CD1c-positive myeloid dendritic cell (primary cell): ENCODE results near the gene CACNA2D4.

ENCODE experiments used
- DNase-seq: peaks from one replicate; pipeline ENCODE4 v3.0.0-alpha.2; 2016; ENCODE audit errors: extremely low spot score

The CACNA2D4 gene

DNA sequence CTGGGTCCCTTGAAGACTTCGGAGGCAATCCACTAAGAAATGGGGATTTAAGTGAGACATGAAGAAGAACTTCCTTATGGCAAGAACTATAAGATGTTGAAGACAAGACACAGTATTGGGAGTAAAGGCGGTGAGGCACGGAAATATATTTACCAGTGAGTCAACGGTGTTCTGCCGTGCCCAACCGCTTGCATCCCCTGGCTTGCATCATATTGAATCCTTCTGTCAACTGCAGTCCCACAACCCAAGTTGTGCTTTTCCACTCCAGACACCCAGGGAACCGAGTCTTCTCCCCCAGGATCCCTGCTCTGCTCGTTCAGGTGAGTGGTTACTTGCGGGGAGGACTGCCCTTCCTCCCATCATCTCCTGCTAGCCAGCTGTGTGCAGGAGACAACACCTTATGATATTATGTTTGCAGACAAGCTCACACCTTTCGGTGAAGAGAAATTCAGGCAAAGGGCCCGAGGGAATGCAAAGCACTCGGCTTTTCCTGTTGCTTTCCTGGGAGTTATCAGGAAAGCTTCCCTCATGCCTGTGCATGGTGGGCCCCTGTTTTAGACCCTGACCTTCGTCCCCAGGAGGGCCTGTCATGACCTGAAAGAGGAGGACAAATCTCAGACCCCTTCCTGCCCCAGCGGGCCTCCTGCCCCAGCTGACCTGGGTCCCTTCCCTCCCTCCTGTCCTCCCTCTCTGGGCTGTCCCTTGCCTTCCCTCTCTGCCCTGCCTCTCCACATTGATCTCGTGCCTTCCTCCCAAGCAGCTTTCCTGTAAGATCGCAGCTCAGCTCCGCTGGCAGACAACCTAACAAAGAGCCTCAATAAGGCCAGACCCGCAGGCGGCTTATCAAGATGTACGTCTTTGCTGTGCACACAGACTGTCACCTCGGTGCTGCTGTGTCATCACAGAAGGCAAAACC lies 102.4 kb downstream of the CACNA2D4 start:
- no peak for DNase-seq

DNA sequence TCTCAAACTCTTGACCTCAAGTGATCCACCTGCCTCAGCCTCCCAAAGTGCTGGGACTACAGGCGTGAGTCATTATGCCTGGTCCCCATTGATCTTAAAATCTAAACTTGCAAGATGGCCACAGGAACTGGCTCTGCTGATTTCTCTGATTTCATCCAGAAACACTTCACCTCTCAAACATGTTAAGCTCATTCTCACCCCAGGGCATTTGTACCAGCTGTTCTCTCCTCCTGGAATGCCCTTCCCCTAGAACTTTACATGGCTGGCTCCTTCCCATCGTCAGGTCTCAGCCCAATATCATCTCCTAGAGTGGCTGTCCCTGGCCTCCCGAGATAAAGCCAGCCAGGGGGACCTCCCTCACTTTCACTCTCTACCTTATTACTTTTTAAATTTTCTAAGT lies 103.3 kb downstream of the CACNA2D4 start:
- no peak for DNase-seq

DNA sequence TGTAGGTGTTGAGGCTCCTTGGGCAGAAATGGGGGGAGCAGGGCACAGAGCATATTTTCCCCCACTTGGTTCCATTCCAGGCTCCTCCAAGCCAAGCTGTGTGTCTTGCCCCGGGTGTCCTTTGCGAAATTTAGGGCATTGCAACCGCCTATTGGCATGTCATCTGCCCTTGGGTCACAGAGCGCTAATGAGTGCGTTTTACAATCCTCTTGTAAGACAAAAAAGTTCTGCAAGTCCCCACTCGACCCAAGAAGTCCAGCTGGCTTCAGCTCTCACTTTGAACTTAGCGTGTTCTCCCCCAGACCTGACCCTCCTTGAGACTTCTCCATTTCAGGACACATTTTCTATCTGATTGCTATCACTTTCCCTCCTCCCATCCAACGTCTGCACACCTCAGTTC lies 104.2 kb downstream of the CACNA2D4 start:
- no peak for DNase-seq

DNA sequence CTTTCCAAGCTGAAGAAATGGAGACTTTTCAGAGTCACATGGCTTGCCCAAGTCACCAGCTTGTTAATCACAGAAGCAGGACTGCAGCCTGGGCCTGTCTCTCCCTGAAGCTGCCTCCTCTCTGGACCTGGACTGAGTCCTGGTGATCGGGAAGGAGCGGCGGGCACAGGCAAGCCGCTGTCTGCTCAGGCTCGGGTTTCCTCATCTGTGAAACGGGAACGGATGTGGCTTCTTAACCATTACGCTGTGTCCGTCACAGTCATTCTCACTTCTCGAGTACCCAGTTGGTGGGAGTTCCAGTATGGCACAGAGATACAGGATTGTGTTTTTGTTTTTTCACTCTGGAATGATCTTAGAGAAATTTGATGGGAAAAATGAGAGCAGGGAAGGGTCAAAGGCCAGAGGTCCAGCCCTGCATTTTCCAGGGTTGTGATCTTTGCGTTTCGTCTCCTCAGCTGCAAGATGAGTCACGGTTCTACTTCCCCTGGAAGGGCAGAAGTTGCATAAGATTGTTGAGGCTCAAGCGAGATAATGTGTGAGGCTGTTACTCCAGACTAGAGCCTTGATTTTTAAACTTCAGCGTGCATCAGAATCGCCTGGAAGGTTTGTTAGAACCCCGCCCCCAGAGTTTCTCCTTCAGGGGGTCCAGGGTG lies 105.7 kb downstream of the CACNA2D4 start:
- peak; percentile 88 for DNase-seq

GRCh38 chr12:1811948-1812291 lies 106.5 kb downstream of the CACNA2D4 start:
- no peak for DNase-seq

DNA sequence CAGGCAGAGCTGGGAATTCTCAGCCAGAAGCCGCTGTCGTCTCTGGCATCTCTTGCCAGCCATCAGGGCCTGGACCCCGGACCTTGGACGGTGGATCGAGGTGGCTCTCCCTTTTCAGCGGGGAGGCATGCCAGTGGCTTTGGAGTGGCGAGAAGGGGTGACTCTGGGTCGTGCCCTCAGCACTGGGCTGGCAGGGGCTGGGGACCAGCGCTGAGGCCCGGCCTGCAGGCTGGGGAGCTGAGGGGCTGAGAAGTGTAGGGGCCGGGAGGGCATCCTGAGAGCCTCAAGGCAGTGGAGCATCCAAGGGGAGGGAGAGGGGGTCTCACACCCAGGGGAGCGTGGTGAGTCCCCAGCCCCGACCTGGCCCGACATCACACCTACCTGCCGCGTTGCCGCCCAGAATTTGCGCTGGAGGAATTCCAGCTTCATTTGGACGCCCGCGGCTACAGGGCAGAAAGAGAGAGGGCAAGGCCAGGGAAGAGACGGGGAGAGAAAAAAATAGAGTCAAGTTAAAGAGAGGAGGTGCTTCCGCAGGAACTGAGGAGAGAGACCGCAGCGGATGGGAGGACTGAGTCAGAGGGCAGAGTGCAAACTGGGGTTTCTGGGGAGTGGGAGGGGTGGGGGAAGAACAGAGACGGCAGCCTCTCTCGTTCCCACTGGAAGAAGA lies 107.0 kb downstream of the CACNA2D4 start:
- peak; percentile 74 for DNase-seq

GRCh38 chr12:1810931-1811280 lies 107.5 kb downstream of the CACNA2D4 start:
- no peak for DNase-seq

GRCh38 chr12:1810201-1810930 lies 108.1 kb downstream of the CACNA2D4 start:
- peak; percentile 55 for DNase-seq

- no peak for DNase-seq
Observed at GRCh38 chr12:1809591-1810190, 108.8 kb downstream of the CACNA2D4 start.

DNA sequence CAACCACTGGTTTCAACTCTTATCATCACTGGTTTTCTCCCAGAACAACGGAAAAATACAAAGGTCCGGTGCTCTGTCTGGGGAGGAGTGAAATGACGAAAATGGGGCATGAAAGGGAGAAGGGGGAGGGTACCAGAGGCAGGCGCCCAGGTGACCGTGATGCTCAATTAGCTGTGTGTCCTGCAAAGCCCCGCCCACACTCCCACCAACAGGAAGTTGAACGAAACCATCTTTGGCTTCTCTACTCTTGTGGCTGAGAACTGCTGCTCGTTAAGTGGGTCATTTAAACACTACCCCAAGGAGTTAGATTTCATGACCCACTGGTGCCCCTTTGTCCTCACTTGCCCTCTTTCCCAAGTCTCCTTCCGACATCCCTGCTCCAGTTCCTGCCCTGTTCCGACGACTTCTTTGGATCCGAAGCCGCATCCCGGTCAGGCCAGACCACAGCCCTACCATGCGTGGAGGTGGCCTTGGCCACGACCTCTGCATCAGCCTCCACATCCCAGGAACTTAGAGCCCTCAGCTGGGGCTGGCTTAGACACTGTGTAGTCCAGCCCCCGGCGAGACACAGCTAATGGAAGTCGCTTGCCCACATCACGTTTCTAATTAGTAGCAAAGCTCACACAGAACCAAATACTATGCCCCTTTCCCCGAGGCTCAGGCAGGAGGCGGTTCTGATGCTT lies 109.5 kb downstream of the CACNA2D4 start:
- DNase-seq: peak; percentile 56

DNA sequence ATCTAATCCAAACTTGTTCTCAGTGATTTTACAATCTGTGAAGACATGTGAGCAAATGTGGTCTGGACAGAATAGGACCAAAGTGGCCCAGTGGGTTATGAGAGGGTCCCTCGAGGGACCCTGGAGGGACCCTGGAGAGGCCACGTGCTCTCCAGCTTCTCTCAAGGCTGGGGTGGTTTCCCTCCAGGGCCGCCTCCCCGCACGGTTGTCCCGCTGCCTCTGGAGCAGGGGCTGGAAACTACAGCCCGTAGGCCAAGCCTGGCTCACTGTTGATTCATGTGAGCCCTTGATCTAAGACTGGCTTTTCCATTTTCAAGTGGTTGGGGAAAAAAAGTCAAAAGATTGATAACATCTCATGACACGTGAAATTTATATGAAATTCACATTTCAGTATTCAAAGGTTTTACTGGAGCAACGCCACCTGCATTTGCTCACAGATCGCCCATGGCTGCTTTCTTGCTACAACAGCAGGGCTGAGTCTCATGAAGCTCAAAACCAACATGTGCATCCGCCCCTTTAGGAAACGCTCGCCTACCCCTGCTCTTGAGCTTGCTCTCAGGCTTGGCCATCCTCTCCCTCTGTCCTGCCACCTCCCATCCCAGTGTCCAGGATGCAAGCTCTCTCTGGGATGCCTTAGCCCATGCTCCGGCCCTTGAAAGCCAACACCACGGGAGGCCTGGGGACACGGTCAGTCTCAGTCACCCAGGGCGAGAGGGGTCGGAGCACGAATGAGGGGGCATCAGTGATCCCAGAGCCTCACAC lies 110.2 kb downstream of the CACNA2D4 start:
- DNase-seq: no peak

DNA sequence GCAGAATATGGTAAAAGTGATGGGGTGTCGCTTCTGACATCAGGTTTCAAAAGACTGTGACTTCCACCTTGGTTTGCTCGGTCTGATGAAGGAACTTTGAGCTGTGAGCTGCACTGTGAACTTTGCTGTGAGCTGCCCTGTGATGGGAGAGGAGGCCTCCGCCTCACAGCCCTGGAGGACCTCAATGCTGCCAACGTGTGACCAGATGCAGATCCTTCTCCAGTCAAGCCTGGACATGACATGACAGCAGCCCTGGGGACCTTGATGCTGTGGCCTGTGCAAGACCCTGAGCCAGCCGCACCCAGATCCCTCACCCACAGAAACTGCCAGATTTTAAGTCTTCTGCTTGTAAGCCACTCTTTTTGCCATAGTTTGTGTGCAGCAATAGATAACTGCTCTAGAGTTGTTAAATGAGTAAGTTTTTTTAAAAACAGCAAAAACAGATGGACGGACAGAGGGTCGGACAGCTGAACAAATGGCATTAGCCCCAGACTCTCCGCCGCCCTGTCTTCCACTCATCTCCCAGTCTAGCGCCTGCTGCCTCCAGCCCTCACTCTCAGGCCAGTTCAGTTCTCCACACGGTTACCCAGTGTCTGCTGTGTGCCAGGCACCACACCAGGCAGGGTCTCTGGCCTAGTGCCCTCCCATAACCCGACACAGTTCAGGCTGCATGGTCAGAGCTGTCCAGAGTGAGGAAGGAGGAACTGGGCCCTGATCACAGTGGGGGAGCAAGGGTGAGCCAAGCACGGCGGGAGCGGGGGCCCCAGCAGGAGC lies 111.2 kb downstream of the CACNA2D4 start:
- peak; percentile 19 for DNase-seq

GRCh38 chr12:1806301-1807086 lies 112.0 kb downstream of the CACNA2D4 start:
- no peak for DNase-seq

DNA sequence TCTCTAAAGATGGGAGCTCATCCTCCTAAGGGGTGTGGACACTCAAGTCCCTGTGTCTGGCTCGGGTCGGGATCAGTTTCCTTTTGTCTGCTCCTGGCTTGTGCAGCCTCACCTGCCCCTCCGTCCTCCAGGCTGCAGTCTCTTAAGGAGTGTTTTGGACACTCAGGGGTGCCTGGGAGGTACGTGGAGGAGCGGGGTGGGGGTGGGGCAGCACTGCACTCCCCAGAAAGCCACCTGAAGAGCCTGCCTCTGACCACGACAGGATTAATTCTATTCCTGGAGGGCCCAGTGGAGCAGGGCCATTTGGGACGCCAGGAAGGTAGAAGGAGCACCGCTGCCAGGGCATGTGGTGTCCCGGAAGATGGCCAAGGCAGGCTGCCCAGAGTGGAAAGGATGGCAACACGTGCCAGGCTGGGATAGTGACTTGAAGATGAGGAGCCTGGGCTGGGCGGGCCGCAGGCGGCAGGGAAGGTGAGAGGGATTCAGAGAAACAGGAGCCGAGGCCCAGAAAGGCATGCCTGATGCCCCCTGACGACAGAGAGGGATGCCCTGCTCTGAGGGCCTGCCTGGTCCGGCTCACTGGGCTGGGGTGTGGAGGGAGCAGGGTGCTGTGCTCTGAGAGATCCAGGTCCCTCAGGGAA lies 112.9 kb downstream of the CACNA2D4 start:
- no peak for DNase-seq

DNA sequence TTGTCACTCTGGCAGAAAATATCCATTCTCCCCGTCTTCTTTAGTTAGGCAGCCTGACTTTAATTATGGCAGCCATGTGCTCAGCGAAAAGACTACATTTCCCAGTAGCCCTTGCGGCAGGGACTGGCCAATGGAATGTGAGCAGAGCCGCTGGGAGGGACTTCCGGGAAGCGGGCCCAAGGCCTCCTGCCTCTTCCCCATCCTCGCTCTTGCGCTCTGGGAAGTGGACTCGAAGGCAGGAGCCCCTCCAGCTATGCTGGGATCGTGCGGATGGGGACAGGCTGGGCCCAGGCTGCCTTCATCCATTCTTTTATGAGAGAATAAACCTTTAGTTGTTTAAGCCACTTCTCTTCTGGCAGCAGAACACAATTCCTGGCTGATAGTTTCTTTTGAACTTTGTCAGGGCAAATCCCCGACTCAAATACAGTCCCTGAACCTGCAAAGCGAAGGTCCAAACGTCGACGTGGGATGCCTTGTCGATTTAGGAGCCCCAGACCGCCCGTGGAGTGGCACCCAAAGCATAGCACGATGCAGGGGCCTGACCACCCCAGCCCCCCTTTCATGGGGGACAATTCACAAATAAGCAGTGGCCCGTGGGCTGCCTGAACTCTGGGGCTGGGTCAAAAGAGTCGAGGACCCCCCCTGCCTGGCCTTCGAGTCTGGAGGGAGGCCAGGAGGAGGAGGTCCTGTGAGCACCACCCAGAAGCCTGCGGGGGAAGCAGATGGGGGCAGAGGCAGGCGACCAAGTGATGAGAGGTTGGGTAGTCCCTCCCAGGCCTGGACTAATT lies 113.7 kb downstream of the CACNA2D4 start:
- DNase-seq: peak; percentile 91

- DNase-seq: no peak
Observed at GRCh38 chr12:1803736-1804135, 114.7 kb downstream of the CACNA2D4 start.

GRCh38 chr12:1801303-1801975 lies 117.0 kb downstream of the CACNA2D4 start:
- DNase-seq: peak; percentile 57
